Neural cell (in vitro differentiated cells): ENCODE measurements around the gene TPD52L1. TPM values are rescaled to one million over a fixed set of nuclear protein-coding genes. Genes with fewer than 3 reads are reported as not detected.

Experiments
- H2AFZ ChIP-seq: fragments of 200-600, 300-800 bp; sonication (generic), shearing (Covaris generic); 2 replicates; pipeline ENCODE4 v1.6.0; 2014; ENCODE audit warnings: low read depth, mild to moderate bottlenecking, antibody characterized with exemption, low read length, moderate library complexity
- H3F3A ChIP-seq: fragments of 200-600 bp; shearing (Covaris generic); 2 replicates; pipeline ENCODE4 v1.6.1; 2016; ENCODE audit warnings: mild to moderate bottlenecking, moderate library complexity, mixed read lengths, antibody characterized with exemption, low read length; ENCODE audit not compliant: insufficient read depth, poor library complexity, severe bottlenecking
- H3K27ac ChIP-seq: fragments of 200-600, 300-800 bp; sonication (generic), shearing (Covaris generic); 2 replicates; pipeline ENCODE4 v1.5.1; 2014; ENCODE audit warnings: mild to moderate bottlenecking, low read length, moderate library complexity
- H3K27me3 ChIP-seq: fragments of 300-800, 200-600 bp; sonication (generic), shearing (Covaris generic); 2 replicates; pipeline ENCODE4 v1.6.0; 2014; ENCODE audit warnings: mild to moderate bottlenecking, low read depth, low read length, moderate library complexity; ENCODE audit not compliant: insufficient read depth
- H3K36me3 ChIP-seq: fragments of 300-800, 200-600 bp; sonication (generic), shearing (Covaris generic); 2 replicates; pipeline ENCODE4 v1.5.1; 2014; ENCODE audit warnings: mild to moderate bottlenecking, antibody characterized with exemption, low read length, moderate library complexity; ENCODE audit not compliant: insufficient read depth
- H3K4me2 ChIP-seq: fragments of 300-800, 200-600 bp; sonication (generic), shearing (Covaris generic); 2 replicates; pipeline ENCODE4 v1.6.0; 2014; ENCODE audit warnings: mild to moderate bottlenecking, low read length
- H3K4me3 ChIP-seq: fragments of 300-800, 200-600 bp; sonication (generic), shearing (Covaris generic); 2 replicates; pipeline ENCODE4 v1.5.1; 2014; ENCODE audit warnings: mild to moderate bottlenecking, low read length, moderate library complexity
- H3K79me2 ChIP-seq: fragments of 200-600 bp; shearing (Covaris generic); replicated peaks from 2 replicates; pipeline ENCODE4 v1.6.0; 2014; ENCODE audit warnings: mild to moderate bottlenecking, low read length, moderate library complexity; ENCODE audit not compliant: insufficient read depth
- H3K9ac ChIP-seq: fragments of 300-800, 200-600 bp; sonication (generic), shearing (Covaris generic); 2 replicates; pipeline ENCODE4 v1.6.1; 2016; ENCODE audit warnings: mild to moderate bottlenecking, low read length, mixed read lengths
- H3K9me2 ChIP-seq: fragments of 200-600 bp; shearing (Covaris generic); 2 replicates; pipeline ENCODE4 v1.6.1; 2016; ENCODE audit warnings: mild to moderate bottlenecking, low read length, mixed read lengths; ENCODE audit not compliant: insufficient read depth
- H3K9me3 ChIP-seq: fragments of 200-600, 300-800 bp; sonication (generic), shearing (Covaris generic); 2 replicates; pipeline ENCODE4 v1.6.1; 2016; ENCODE audit warnings: mild to moderate bottlenecking, mixed run types, low read length, moderate library complexity, mixed read lengths
- H4K20me1 ChIP-seq: fragments of 200-600 bp; shearing (Covaris generic); 2 replicates; pipeline ENCODE4 v1.6.1; 2016; ENCODE audit warnings: mild to moderate bottlenecking, mixed run types; ENCODE audit not compliant: insufficient read depth
- CTCF ChIP-seq: fragments of 450-650 bp; IDR thresholded peaks from 2 replicates; pipeline ENCODE4 v1.5.1; 2014; ENCODE audit warnings: antibody characterized with exemption, mild to moderate bottlenecking, moderate library complexity; ENCODE audit not compliant: poor library complexity, severe bottlenecking
- EP300 ChIP-seq: fragments of 450-650 bp; conservative IDR thresholded peaks from 2 replicates; pipeline ENCODE4 v1.6.1; 2014; ENCODE audit warnings: antibody characterized with exemption, mild to moderate bottlenecking, moderate library complexity; ENCODE audit not compliant: poor library complexity, severe bottlenecking
- EZH2 ChIP-seq: fragments of 200-600, 300-800 bp; shearing (Covaris generic), sonication (generic); IDR thresholded peaks from 2 replicates; pipeline ENCODE4 v1.6.1; 2014; ENCODE audit warnings: antibody characterized with exemption, low read length, borderline replicate concordance, mild to moderate bottlenecking; ENCODE audit not compliant: insufficient read depth, poor library complexity, severe bottlenecking
- POLR2AphosphoS5 ChIP-seq: IDR thresholded peaks from 2 replicates; pipeline ENCODE4 v1.6.1; 2012
- RAD21 ChIP-seq: fragments of 450-650 bp; conservative IDR thresholded peaks from 2 replicates; pipeline ENCODE4 v1.6.1; 2014; ENCODE audit warnings: antibody characterized with exemption, mild to moderate bottlenecking, moderate library complexity
- SMC3 ChIP-seq: fragments of 450-650 bp; conservative IDR thresholded peaks from 2 replicates; pipeline ENCODE4 v1.6.1; 2014; ENCODE audit warnings: antibody characterized with exemption, mild to moderate bottlenecking, moderate library complexity; ENCODE audit not compliant: poor library complexity
- TAF1 ChIP-seq: IDR thresholded peaks from 2 replicates; pipeline ENCODE4 v1.6.1; 2012; ENCODE audit warnings: low read depth
- polyA plus RNA-seq: library from polyadenylated mRNA; depleted of rRNA; stranded (reverse); fragments of >200 nt; gene quantifications from 2 replicates; pipeline ENCODE4 v1.2.3, GENCODE V29; 2014
- TF ChIP-seq, protein P1 (sequence below): IDR thresholded peaks from 2 replicates; pipeline ENCODE4 v1.6.1; 2012; ENCODE audit warnings: borderline replicate concordance

TPD52L1 gene
- polyA plus RNA-seq, 1 donor from 2014 or later: 8.9 TPM

DNA sequence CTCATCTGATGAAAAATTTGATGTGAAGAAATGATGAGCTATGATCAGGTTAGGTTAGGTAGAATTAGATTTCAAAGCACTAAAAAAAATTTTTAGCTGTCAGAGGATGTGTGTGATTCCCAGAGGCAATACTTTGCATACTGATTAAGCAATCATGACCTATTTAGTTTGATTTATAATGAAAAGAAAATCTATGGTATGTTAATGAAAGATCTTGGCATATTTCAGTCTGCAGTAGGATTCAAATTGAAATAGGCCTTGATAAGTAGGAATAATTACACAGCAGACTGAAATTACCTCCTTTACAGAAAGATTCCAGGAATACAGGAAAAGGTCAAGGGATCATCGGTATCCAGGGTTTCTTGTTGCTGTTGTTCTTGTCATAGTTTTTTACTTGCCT, 78.9 kb downstream of the TPD52L1 start:
- H3K79me2 ChIP-seq: no peaks in the 10 kb centered on the region
- H3K27me3 ChIP-seq: no peaks in the 10 kb centered on the region
- no peaks in the 10 kb centered on the region for H4K20me1 ChIP-seq
- no peak overlapping the region for H2AFZ ChIP-seq
- H3K4me3 ChIP-seq: no peak overlapping the region
- no peaks in the 10 kb centered on the region for H3K36me3 ChIP-seq
- H3K9me3 ChIP-seq: no peaks in the 10 kb centered on the region
- no peaks in the 10 kb centered on the region for H3F3A ChIP-seq
- no peak overlapping the region for H3K9ac ChIP-seq
- H3K27ac ChIP-seq: peak overlapping the region; percentile 37
- no peak for TF ChIP-seq SMC3
- TF ChIP-seq, protein P1, sequence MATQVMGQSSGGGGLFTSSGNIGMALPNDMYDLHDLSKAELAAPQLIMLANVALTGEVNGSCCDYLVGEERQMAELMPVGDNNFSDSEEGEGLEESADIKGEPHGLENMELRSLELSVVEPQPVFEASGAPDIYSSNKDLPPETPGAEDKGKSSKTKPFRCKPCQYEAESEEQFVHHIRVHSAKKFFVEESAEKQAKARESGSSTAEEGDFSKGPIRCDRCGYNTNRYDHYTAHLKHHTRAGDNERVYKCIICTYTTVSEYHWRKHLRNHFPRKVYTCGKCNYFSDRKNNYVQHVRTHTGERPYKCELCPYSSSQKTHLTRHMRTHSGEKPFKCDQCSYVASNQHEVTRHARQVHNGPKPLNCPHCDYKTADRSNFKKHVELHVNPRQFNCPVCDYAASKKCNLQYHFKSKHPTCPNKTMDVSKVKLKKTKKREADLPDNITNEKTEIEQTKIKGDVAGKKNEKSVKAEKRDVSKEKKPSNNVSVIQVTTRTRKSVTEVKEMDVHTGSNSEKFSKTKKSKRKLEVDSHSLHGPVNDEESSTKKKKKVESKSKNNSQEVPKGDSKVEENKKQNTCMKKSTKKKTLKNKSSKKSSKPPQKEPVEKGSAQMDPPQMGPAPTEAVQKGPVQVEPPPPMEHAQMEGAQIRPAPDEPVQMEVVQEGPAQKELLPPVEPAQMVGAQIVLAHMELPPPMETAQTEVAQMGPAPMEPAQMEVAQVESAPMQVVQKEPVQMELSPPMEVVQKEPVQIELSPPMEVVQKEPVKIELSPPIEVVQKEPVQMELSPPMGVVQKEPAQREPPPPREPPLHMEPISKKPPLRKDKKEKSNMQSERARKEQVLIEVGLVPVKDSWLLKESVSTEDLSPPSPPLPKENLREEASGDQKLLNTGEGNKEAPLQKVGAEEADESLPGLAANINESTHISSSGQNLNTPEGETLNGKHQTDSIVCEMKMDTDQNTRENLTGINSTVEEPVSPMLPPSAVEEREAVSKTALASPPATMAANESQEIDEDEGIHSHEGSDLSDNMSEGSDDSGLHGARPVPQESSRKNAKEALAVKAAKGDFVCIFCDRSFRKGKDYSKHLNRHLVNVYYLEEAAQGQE: no peak
- TF ChIP-seq EZH2: no peak
- TF ChIP-seq CTCF: no peak
- H3K4me2 ChIP-seq: no peak overlapping the region
- H3K9me2 ChIP-seq: no peaks in the 10 kb centered on the region

DNA sequence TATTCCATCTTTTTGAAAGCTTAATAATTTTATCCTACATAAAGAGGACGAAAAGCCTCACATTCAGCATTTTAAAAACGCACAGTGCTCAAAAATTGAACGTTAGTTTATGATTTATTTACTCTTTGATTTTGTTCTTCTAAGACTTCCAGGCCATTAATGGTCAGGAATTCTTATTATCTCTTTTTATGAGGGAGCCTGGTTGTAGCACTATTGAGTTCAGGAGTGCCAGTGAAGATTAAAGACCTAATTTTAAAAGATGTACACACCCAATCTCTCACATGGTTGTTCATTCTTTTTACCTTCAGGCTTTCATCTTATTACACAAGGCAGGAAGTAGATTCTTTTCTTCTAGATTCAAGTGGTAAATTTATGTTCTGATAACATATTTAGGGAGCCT, 79.6 kb downstream of the TPD52L1 start:
- no peak overlapping the region for H2AFZ ChIP-seq
- no peaks in the 10 kb centered on the region for H4K20me1 ChIP-seq
- no peak for TF ChIP-seq EP300
- TF ChIP-seq SMC3: no peak
- no peak for TF ChIP-seq RAD21
- no peaks in the 10 kb centered on the region for H3F3A ChIP-seq
- H3K79me2 ChIP-seq: no peaks in the 10 kb centered on the region
- H3K9me2 ChIP-seq: no peaks in the 10 kb centered on the region
- no peaks in the 10 kb centered on the region for H3K36me3 ChIP-seq
- H3K4me2 ChIP-seq: no peak overlapping the region
- H3K9me3 ChIP-seq: no peaks in the 10 kb centered on the region
- H3K27me3 ChIP-seq: no peaks in the 10 kb centered on the region
- peak overlapping the region; percentile 37 for H3K27ac ChIP-seq
- H3K4me3 ChIP-seq: no peak overlapping the region
- H3K9ac ChIP-seq: no peak overlapping the region

DNA sequence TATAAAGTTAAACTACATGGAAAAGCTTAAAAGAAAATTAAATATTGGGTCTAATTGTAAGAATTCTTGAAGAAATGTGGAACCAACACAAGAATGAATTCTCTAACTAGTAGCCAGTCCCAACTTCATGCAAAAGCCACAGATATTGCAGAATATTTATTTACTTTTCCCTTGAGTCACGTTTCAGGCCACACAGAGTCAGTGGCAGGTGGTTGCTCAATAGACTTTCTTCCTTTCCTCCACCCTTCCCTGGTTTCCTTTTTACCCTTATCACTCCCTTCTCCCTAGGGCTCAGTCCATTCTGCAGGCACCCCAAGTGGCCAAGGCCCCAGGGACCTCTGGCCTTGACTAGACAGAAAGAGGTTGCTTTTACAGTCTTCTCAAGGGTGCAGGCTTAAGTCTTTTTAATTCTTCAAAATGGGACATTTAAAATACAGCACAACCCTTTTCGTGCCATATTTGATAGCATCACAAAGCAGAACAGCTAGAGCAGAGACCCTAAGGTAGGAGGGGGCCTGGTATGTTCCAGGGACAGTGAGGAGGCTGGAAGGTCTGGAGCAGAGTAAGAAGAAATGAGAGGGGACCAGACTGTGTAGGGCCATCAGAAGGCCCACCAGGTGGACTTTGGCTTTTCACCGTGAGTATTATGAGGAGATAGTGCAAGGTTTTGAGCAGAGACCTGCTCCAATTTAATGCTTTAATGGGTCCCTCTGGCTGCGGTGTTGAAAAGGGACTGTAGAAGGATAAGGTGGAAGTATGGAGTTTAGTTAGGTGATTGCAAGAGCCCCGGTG, 83.2 kb downstream of the TPD52L1 start:
- no peak for TF ChIP-seq EP300
- no peak for TF ChIP-seq POLR2AphosphoS5
- no peak for TF ChIP-seq TAF1
- TF ChIP-seq CTCF: no peak
- Histone ChIP-seq H3K79me2 (no peaks in the 10 kb centered on the region), H4K20me1 (no peaks in the 10 kb centered on the region), H3F3A (no peaks in the 10 kb centered on the region), H3K4me2 (no peak overlapping the region), H3K36me3 (no peaks in the 10 kb centered on the region), H3K9ac (no peak overlapping the region), H3K27ac (no peak overlapping the region), H2AFZ (no peak overlapping the region), H3K9me3 (no peaks in the 10 kb centered on the region), H3K4me3 (no peak overlapping the region), H3K9me2 (no peaks in the 10 kb centered on the region), H3K27me3 (no peaks in the 10 kb centered on the region)
